OCI-LY7 (cell line): ENCODE measurements around the gene LRP4. TPM values are rescaled to one million over a fixed set of nuclear protein-coding genes. Genes with fewer than 3 reads are reported as not detected.
"Not testable (repeated sequence)": the region's sequence is repeated elsewhere in the genome, so short reads cannot be mapped to it uniquely, and the experiment has no call there.

ENCODE experiments used
- BruUV-seq: library from RNA; stranded (reverse); fragments of 400-500 nt; replicated peaks from 2 replicates; lab custom pipeline; 2021; lab: Mats Ljungman, UMichigan
- CTCF ChIA-PET: fragments of 300-600 bp; sonication (Branson Sonifier 250); formaldehyde crosslinking; loops from one replicate; lab custom pipeline; 2022; ENCODE audit warnings: antibody characterized with exemption; ENCODE audit not compliant: unreplicated experiment; lab: Charles Lee
- POLR2A ChIA-PET: fragments of 300-600 bp; sonication (Branson Sonifier 250); formaldehyde crosslinking; loops from one replicate; lab custom pipeline; 2022; ENCODE audit warnings: antibody characterized with exemption; lab: Charles Lee
- DNase-seq: peaks from one replicate; pipeline ENCODE4 v3.0.0-alpha.2; 2015; ENCODE audit warnings: low spot score
- H2AFZ ChIP-seq: fragments of 200-600 bp; sonication (generic), shearing (Covaris generic); 2 replicates; pipeline ENCODE4 v1.6.1; 2014; ENCODE audit warnings: mild to moderate bottlenecking, antibody characterized with exemption, low read length, moderate library complexity
- H3K27ac ChIP-seq: fragments of 200-600 bp; sonication (generic); 2 replicates; pipeline ENCODE4 v1.5.1; 2014; ENCODE audit warnings: mixed run types, low read depth, mild to moderate bottlenecking, moderate library complexity, low read length, inconsistent platforms; ENCODE audit not compliant: poor library complexity, severe bottlenecking
- H3K36me3 ChIP-seq: fragments of 200-600 bp; sonication (generic); 2 replicates; pipeline ENCODE4 v1.6.1; 2014; ENCODE audit warnings: mild to moderate bottlenecking, antibody characterized with exemption, low read length, moderate library complexity, mixed read lengths; ENCODE audit not compliant: insufficient read depth
- H3K4me1 ChIP-seq: fragments of 200-600 bp; sonication (generic); 2 replicates; pipeline ENCODE4 v1.5.1; 2014; ENCODE audit warnings: mild to moderate bottlenecking, low read length; ENCODE audit not compliant: insufficient read depth, poor library complexity, severe bottlenecking
- H3K4me2 ChIP-seq: fragments of 200-600 bp; sonication (generic); 2 replicates; pipeline ENCODE4 v1.6.1; 2014; ENCODE audit warnings: mild to moderate bottlenecking, low read length
- H3K4me3 ChIP-seq: fragments of 200-600 bp; sonication (generic); 2 replicates; pipeline ENCODE4 v1.5.1; 2014; ENCODE audit warnings: mild to moderate bottlenecking, low read depth, low read length; ENCODE audit not compliant: poor library complexity, severe bottlenecking
- H3K79me2 ChIP-seq: fragments of 200-600 bp; sonication (generic); 2 replicates; pipeline ENCODE4 v1.6.1; 2016; ENCODE audit warnings: low read depth, mild to moderate bottlenecking, low read length, moderate library complexity, mixed read lengths; ENCODE audit not compliant: insufficient read depth
- H3K9me2 ChIP-seq: fragments of 200-600 bp; sonication (generic); 2 replicates; pipeline ENCODE4 v1.6.1; 2016; ENCODE audit warnings: mild to moderate bottlenecking, low read length, mixed read lengths; ENCODE audit not compliant: insufficient read depth
- H3K9me3 ChIP-seq: fragments of 200-600 bp; sonication (generic); 2 replicates; pipeline ENCODE4 v1.6.1; 2014; ENCODE audit warnings: mild to moderate bottlenecking, mixed run types, low read length, mixed read lengths
- H4K20me1 ChIP-seq: fragments of 200-600 bp; sonication (generic); 2 replicates; pipeline ENCODE4 v1.6.1; 2014; ENCODE audit warnings: mild to moderate bottlenecking, antibody characterized with exemption, low read length, moderate library complexity, mixed read lengths; ENCODE audit not compliant: insufficient read depth
- CTCF ChIP-seq: fragments of 200-600 bp; sonication (generic); conservative IDR thresholded peaks from 2 replicates; pipeline ENCODE4 v1.5.1; 2014; ENCODE audit warnings: mild to moderate bottlenecking, antibody characterized with exemption, low read length, moderate library complexity, mixed read lengths
- EZH2phosphoT487 ChIP-seq: fragments of 200-600 bp; sonication (generic); IDR thresholded peaks from 2 replicates; pipeline ENCODE4 v1.6.1; 2018; ENCODE audit warnings: low read depth, borderline replicate concordance, mild to moderate bottlenecking, mixed run types, antibody characterized with exemption, low read length, moderate library complexity, mixed read lengths
- intact Hi-C: fragments of 100-400 bp; cut with micrococcal nuclease; formaldehyde crosslinking; loops from one replicate; pipeline ENCODE4 v1.10.0; 2022; ENCODE audit not compliant: unreplicated experiment
- total RNA-seq, 2 experiments: library from RNA; depleted of rRNA in 1 of 2; stranded (reverse); fragments of >200 nt in 1 of 2; shearing (Covaris generic) in 1 of 2; gene quantifications; 2 replicates each; pipeline ENCODE4 v1.2.3, GENCODE V29; 2014 to 2022

The LRP4 gene
- total RNA-seq, 2 experiments from 2014 or later: 19.8 to 28.5 TPM

- peaks cover 23% of the 10 kb centered on the region for H3K36me3 ChIP-seq
- H3K9me3 ChIP-seq: no peaks in the 10 kb centered on the region; the same call in 1 of the 2 replicates
- no peak overlapping the region for H3K27ac ChIP-seq
- POLR2A ChIA-PET: interaction anchor here (0.5 to 2.4 kb wide), 9 partner anchors 9 to 360 kb away, joined by 3 to 15 read pairs (median 3); no protein-coding TSS in a partner anchor
- CTCF ChIA-PET: no interaction called here
- intact Hi-C loops: no loop called here
- BruUV-seq: no TSS peak
- no peak overlapping the region for H3K4me3 ChIP-seq
- no peak for DNase-seq
- H3K79me2 ChIP-seq: peaks cover 6% of the 10 kb centered on the region; the same call in 1 of the 2 replicates
- no peak overlapping the region for H3K4me2 ChIP-seq
- no peaks in the 10 kb centered on the region for H3K9me2 ChIP-seq
- TF ChIP-seq EZH2phosphoT487: no peak
- no peak for TF ChIP-seq CTCF
- H4K20me1 ChIP-seq: no peaks in the 10 kb centered on the region
- H3K4me1 ChIP-seq: no peaks in the 10 kb centered on the region
- H2AFZ ChIP-seq: no peak overlapping the region
Measured at GRCh38 chr11:46966773-46967172, 48.4 kb upstream of the LRP4 start.

GRCh38 chr11:46963844-46964243, 45.5 kb upstream of the LRP4 start:
- no peak overlapping the region for H3K4me3 ChIP-seq
- peaks cover 26% of the 10 kb centered on the region for H3K9me3 ChIP-seq
- H2AFZ ChIP-seq: no peak overlapping the region
- peaks cover 43% of the 10 kb centered on the region for H3K36me3 ChIP-seq
- ChIA-PET CTCF (no interaction called here), POLR2A (interaction anchor here (0.6 to 2.2 kb wide), 13 partner anchors 8 to 236 kb away, joined by 3 to 8 read pairs (median 4); partner anchors contain the start of gene CSTPP1)
- no peak for DNase-seq
- intact Hi-C loops: no loop called here
- peaks cover 6% of the 10 kb centered on the region; the same call in 1 of the 2 replicates for H3K79me2 ChIP-seq
- no peaks in the 10 kb centered on the region for H3K9me2 ChIP-seq
- no peaks in the 10 kb centered on the region for H3K4me1 ChIP-seq
- H3K4me2 ChIP-seq: no peak overlapping the region
- no peak for TF ChIP-seq EZH2phosphoT487
- no peak for TF ChIP-seq CTCF
- no peak overlapping the region for H3K27ac ChIP-seq
- BruUV-seq: no TSS peak
- H4K20me1 ChIP-seq: no peaks in the 10 kb centered on the region

GRCh38 chr11:46961886-46962285, 43.5 kb upstream of the LRP4 start:
- CTCF ChIA-PET: not testable (repeated sequence)
- POLR2A ChIA-PET: interaction anchor here (1.3 kb wide), 1 partner anchor 149 kb away, joined by 3 read pairs; no protein-coding TSS in a partner anchor

More at GRCh38 chr11:46961886-46962285, 43.5 kb upstream of the LRP4 start:
- Histone ChIP-seq H3K9me3 (peaks cover 29% of the 10 kb centered on the region), H3K36me3 (peaks cover 53% of the 10 kb centered on the region)
- DNase-seq, H3K9me2 ChIP-seq, H4K20me1 ChIP-seq, BruUV-seq, H2AFZ ChIP-seq, H3K4me1 ChIP-seq, intact Hi-C loops, H3K27ac ChIP-seq, H3K4me2 ChIP-seq, H3K4me3 ChIP-seq, H3K79me2 ChIP-seq: not testable (repeated sequence)
